Prostate gland (tissue), 2 donors: ENCODE results near the gene NDUFA13.

Experiments used
- CTCF ChIP-seq, 4 experiments: fragments of 200-600 bp in 2 of 4; fragments of 450-650 bp in 2 of 4; sonication (generic) in 2 of 4; IDR thresholded peaks; 1 replicate in 3 of 4; 2 replicates in 1 of 4; pipeline ENCODE4 v1.5.1; 2016 to 2019; ENCODE audit warnings: antibody characterized with exemption in 4 of 4, mild to moderate bottlenecking in 2 of 4, moderate library complexity in 2 of 4
- POLR2AphosphoS5 ChIP-seq: sonication (generic); formaldehyde crosslinking; IDR thresholded peaks from one replicate; pipeline ENCODE4 v1.6.1; 2017; ENCODE audit warnings: antibody characterized with exemption

- no peak for TF ChIP-seq CTCF (IDR thresholded peaks at IDR 0.05)
- no peak for TF ChIP-seq POLR2AphosphoS5
Measured at GRCh38 chr19:19537075-19538048, 21.3 kb downstream of the NDUFA13 start.
